Nephron progenitor cell (in vitro differentiated cells): Measurements from ENCODE around the gene IDI2.

ENCODE experiments used
- DNase-seq: peaks from one replicate; pipeline ENCODE4 v3.0.0; 2021
- H3K27ac Mint-ChIP-seq: 2 replicates; pipeline ENCODE4 v1.8.0; 2021; ENCODE audit warnings: mild to moderate bottlenecking, moderate library complexity, mixed read lengths
- H3K27me3 Mint-ChIP-seq: 2 replicates; pipeline ENCODE4 v1.8.0; 2021; ENCODE audit warnings: mild to moderate bottlenecking, low read depth, mixed read lengths; ENCODE audit not compliant: poor library complexity
- H3K36me3 Mint-ChIP-seq: 2 replicates; pipeline ENCODE4 v1.8.0; 2021; ENCODE audit warnings: low read depth, mixed read lengths
- H3K4me1 Mint-ChIP-seq: 2 replicates; pipeline ENCODE4 v1.8.0; 2021; ENCODE audit warnings: mixed read lengths
- H3K4me3 Mint-ChIP-seq: 2 replicates; pipeline ENCODE4 v1.8.0; 2021; ENCODE audit warnings: mild to moderate bottlenecking, moderate library complexity, mixed read lengths
- H3K9me3 Mint-ChIP-seq: 2 replicates; pipeline ENCODE4 v1.8.0; 2021; ENCODE audit warnings: mild to moderate bottlenecking, moderate library complexity, mixed read lengths
- TF ChIP-seq, protein P1 (sequence below): fragments of 200-600 bp; sonication (generic); IDR thresholded peaks from 2 replicates; pipeline ENCODE4 v1.5.0; 2021; ENCODE audit warnings: antibody characterized with exemption

IDI2 gene

DNA sequence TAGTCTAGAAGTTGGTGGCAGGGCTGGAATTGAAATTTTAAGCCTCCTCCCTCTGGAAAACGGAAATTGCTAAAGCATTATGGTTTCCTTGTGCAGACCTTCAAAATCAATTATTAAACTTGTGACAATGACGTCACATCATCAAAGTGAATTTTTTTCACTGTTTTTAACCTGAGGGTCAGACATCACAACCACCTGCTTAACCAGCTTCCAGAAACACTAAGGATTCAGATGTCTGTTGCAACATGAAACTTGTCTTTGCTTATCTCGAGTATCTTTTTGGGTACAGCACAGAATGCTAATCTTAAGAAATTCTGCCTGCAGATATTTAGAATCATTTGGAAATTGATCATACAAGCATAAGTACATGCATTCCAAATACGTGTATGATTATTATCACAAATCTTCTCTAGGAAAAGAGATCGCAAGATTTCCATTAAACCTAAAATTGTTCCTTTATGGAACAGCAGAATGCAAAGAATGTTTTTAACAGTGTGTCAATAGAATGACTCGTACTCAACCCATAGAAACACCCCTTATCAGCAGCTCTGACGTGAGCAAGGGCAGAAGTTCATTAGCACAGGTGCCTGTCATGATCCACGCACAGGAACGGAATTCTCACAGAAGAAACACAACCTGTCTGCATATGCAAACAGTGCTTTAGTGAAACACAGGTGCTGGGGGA, 41.5 kb downstream of the IDI2 start:
- Mint-ChIP-seq H3K4me1 (peaks cover 13% of the 10 kb centered on the region), H3K9me3 (peaks cover 32% of the 10 kb centered on the region), H3K36me3 (peaks cover 17% of the 10 kb centered on the region), H3K27ac (no peak overlapping the region), H3K4me3 (no peak overlapping the region), H3K27me3 (peaks cover 6% of the 10 kb centered on the region)
- TF ChIP-seq, protein P1, sequence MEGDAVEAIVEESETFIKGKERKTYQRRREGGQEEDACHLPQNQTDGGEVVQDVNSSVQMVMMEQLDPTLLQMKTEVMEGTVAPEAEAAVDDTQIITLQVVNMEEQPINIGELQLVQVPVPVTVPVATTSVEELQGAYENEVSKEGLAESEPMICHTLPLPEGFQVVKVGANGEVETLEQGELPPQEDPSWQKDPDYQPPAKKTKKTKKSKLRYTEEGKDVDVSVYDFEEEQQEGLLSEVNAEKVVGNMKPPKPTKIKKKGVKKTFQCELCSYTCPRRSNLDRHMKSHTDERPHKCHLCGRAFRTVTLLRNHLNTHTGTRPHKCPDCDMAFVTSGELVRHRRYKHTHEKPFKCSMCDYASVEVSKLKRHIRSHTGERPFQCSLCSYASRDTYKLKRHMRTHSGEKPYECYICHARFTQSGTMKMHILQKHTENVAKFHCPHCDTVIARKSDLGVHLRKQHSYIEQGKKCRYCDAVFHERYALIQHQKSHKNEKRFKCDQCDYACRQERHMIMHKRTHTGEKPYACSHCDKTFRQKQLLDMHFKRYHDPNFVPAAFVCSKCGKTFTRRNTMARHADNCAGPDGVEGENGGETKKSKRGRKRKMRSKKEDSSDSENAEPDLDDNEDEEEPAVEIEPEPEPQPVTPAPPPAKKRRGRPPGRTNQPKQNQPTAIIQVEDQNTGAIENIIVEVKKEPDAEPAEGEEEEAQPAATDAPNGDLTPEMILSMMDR, result no peak
- DNase-seq, result no peak

DNA sequence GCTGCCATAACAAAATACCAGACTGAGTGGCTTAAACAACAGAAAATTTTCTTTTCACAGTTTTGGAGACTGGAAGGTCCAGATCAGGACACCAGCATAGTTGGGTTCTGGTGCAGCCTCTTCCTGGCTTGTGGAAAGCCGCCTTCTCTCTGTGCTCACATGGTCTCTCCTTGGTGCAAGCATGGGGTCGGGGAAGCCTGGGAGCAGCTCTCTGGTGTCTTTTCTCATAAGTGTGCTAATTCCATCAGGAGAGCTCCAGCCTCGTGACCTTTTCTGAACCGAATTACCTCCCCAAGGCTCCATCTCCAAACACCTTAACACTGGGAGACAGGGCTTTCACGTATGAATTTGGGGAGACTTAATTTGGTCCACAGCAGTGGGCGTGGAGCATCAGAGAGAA, 42.3 kb downstream of the IDI2 start:
- H3K36me3 Mint-ChIP-seq, result peaks cover 22% of the 10 kb centered on the region
- no peak for DNase-seq
- TF ChIP-seq, protein P1, result no peak
- H3K27me3 Mint-ChIP-seq, result peaks cover 2% of the 10 kb centered on the region
- H3K4me1 Mint-ChIP-seq, result peaks cover 8% of the 10 kb centered on the region
- H3K9me3 Mint-ChIP-seq, result peaks cover 39% of the 10 kb centered on the region
- H3K4me3 Mint-ChIP-seq, result no peak overlapping the region
- no peak overlapping the region for H3K27ac Mint-ChIP-seq

DNA sequence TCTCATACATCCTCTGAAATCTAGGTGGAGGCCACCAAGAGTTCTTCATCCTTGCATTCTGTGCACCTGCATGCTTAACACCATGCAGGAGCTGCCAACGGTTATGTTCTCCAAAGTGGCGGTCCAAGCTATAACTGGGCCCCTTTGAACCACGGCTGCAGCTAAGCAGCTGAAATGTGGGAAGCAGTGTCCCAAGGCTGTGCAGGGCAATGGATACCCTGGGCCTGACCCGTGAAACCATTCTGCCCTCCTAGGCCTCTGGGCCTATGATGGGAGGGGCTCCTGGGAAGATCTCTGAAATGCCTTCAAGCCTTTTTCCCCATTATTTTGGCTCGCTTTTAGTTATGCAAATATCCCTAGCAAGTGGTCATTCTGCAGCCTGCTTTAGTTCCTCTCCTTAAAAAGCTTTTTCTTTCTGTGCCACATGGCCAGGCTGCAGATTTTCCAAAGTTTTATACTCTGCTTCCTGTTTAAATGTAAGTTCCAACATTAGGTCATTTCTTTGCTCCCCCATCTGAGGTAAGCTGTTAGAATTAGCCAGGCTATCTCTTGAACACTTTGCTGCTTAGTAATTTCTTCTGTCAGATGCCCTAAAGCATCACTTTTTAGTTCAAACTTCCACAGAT, 45.1 kb downstream of the IDI2 start:
- Mint-ChIP-seq H3K4me1 (no peaks in the 10 kb centered on the region), H3K9me3 (peaks cover 59% of the 10 kb centered on the region), H3K27ac (no peak overlapping the region), H3K4me3 (no peak overlapping the region), H3K27me3 (peaks cover 7% of the 10 kb centered on the region), H3K36me3 (peaks cover 38% of the 10 kb centered on the region)
- no peak for DNase-seq
- TF ChIP-seq, protein P1, result no peak

DNA sequence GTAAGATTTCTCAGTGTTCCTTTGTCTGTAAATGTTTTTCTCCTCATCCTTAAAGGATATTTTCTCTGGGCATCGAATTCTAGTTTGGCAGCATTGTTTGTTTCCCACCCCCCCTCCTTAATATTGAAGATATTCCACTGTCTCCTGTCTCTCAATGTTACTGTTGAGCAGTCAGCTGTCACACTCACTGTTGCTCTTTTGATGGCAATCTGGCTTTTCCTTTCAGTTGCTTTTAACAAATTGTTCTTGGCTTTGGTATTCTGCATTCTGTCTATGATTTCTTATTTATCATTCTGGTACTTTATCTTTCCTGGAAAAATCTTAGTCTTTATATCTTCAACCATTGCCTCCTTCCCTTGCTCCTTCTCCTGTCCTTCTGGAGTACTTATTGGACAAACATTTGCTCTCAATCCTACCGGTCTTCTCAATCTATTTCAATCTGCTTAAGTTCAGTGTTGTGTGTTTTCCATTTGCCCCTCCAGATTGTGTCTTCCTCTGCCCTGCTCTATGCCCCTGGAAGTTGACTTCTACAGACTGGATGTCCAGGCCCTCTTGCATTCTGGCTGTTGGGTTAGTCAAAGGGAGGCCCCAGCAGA, 46.7 kb downstream of the IDI2 start:
- Mint-ChIP-seq H3K9me3 (peaks cover 63% of the 10 kb centered on the region), H3K27ac (no peak overlapping the region), H3K4me3 (no peak overlapping the region), H3K27me3 (peaks cover 7% of the 10 kb centered on the region), H3K4me1 (no peaks in the 10 kb centered on the region), H3K36me3 (peaks cover 38% of the 10 kb centered on the region)
- TF ChIP-seq, protein P1, result no peak
- DNase-seq, result no peak

DNA sequence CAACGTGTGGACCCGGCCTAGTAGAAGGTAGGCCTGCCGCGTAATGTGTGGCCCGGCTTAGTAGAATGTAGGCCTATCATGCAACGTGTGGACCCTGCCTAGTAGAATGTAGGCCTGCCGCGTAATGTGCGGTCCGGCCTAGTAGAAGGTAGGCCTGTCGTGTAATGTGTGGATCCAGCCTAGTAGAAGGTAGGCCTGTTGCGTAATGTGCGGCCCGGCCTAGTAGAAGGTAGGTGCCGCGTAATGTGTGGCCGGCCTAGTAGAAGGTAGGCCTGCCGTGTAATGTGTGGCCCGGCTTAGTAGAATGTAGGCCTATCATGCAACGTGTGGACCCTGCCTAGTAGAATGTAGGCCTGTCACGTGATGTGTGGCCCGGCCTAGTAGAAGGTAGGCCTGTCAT, 49.3 kb downstream of the IDI2 start:
- H3K27ac Mint-ChIP-seq, result no peak overlapping the region
- TF ChIP-seq, protein P1, result no peak
- peaks cover 41% of the 10 kb centered on the region for H3K36me3 Mint-ChIP-seq
- peaks cover 65% of the 10 kb centered on the region for H3K9me3 Mint-ChIP-seq
- H3K4me3 Mint-ChIP-seq, result no peak overlapping the region
- no peak for DNase-seq
- peaks cover 10% of the 10 kb centered on the region for H3K4me1 Mint-ChIP-seq
- peaks cover 27% of the 10 kb centered on the region for H3K27me3 Mint-ChIP-seq
